HG03575 (cell line): Measurements from ENCODE around the gene BFAR.
"Not testable (repeated sequence)": the region's sequence is repeated elsewhere in the genome, so short reads cannot be mapped to it uniquely, and the experiment has no call there.

Source experiments
- ATAC-seq: cut with Tn5 transposase; IDR thresholded peaks from one replicate; pipeline ENCODE4 v1.9.1; 2021; ENCODE audit not compliant: unreplicated experiment, insufficient number of reproducible peaks, low FRiP score; ENCODE audit errors: extremely low read depth

BFAR gene

GRCh38 chr16:14630620-14631330, 2.0 kb upstream of the BFAR start:
- ATAC-seq = not testable (repeated sequence)

GRCh38 chr16:14634389-14634725, 1.6 kb downstream of the BFAR start:
- ATAC-seq = no peak

GRCh38 chr16:14635395-14636165, 2.8 kb downstream of the BFAR start:
- no peak for ATAC-seq

GRCh38 chr16:14636179-14636950, 3.6 kb downstream of the BFAR start:
- not testable (repeated sequence) for ATAC-seq

GRCh38 chr16:14636951-14637240, 4.1 kb downstream of the BFAR start:
- ATAC-seq = not testable (repeated sequence)

- no peak for ATAC-seq
These were observed 7.8 kb downstream of the BFAR start for GRCh38 chr16:14640538-14640937.

- no peak for ATAC-seq
These were observed 8.5 kb downstream of the BFAR start for GRCh38 chr16:14641206-14641605.

GRCh38 chr16:14641926-14642325, 9.2 kb downstream of the BFAR start:
- no peak for ATAC-seq

GRCh38 chr16:14649816-14650215, 17.1 kb downstream of the BFAR start:
- no peak for ATAC-seq

GRCh38 chr16:14650629-14651028, 17.9 kb downstream of the BFAR start:
- no peak for ATAC-seq

GRCh38 chr16:14652726-14653125, 20.0 kb downstream of the BFAR start:
- ATAC-seq = no peak

- no peak for ATAC-seq
These were observed 25.3 kb downstream of the BFAR start for GRCh38 chr16:14658063-14658462.

GRCh38 chr16:14667347-14668266, 34.9 kb downstream of the BFAR start:
- ATAC-seq = no peak

GRCh38 chr16:14668556-14669223, 35.9 kb downstream of the BFAR start:
- no peak for ATAC-seq

- ATAC-seq = no peak
These were observed 37.0 kb downstream of the BFAR start for GRCh38 chr16:14669776-14670175.

GRCh38 chr16:14672403-14672971, 39.7 kb downstream of the BFAR start:
- no peak for ATAC-seq

GRCh38 chr16:14676633-14677032, 43.9 kb downstream of the BFAR start:
- no peak for ATAC-seq

GRCh38 chr16:14677627-14678026, 44.9 kb downstream of the BFAR start:
- no peak for ATAC-seq
